NB4 (cell line): ENCODE measurements around the gene SV2C.

Experiments used
- DNase-seq: peaks from one replicate; pipeline ENCODE4 v3.0.0; 2010; ENCODE audit warnings: low read depth
- H3K4me3 ChIP-seq: one replicate; pipeline ENCODE4 v1.5.1; 2011; ENCODE audit warnings: mild to moderate bottlenecking, low read depth, low read length, moderate library complexity
- MYC ChIP-seq: IDR thresholded peaks from 2 replicates; pipeline ENCODE4 v1.6.1; 2011; ENCODE audit warnings: low read depth, low read length
- POLR2A ChIP-seq: IDR thresholded peaks from 2 replicates; pipeline ENCODE4 v1.6.1; 2011; ENCODE audit warnings: mild to moderate bottlenecking; ENCODE audit not compliant: insufficient read length; ENCODE audit errors: extremely low read depth
- TF ChIP-seq, protein P1 (sequence below): IDR thresholded peaks from 2 replicates; pipeline ENCODE4 v1.6.1; 2011; ENCODE audit warnings: low read depth, low read length
- TF ChIP-seq, protein P2 (sequence below): IDR thresholded peaks from one replicate; pipeline ENCODE4 v1.5.1; 2012; ENCODE audit warnings: low read depth, low read length

SV2C gene

DNA sequence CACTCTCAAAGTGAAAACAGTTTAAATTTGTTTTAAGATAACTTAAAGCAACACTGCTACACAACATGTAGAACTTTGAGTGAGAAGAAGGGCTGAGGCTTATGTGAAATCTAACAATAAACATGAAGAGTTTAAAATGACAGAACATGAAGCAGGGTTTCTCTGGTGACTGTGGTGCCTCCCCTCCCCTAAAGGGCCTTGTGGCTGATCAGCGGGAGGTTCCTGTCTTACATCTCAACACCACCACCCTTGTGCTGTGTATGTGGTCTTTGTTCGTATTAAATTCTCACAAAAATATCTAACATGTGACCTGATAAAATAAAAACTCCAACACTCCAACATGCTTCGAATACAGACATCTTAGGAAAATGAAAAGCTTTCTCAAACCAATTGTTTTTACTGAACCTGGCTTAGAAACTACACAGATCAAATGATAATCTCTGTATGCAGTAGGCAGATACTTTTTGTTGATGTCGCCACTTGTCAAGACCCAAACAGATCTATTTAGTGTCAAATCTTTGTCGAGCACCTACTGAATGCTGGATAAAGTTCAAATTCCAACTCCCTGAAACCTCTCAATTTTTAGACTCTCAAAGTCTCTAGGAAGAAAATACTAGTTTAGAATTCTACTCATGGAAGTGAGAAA lies 310.0 kb downstream of the SV2C start:
- no peak overlapping the region for H3K4me3 ChIP-seq
- peak; percentile 70 for DNase-seq
- TF ChIP-seq, protein P1, sequence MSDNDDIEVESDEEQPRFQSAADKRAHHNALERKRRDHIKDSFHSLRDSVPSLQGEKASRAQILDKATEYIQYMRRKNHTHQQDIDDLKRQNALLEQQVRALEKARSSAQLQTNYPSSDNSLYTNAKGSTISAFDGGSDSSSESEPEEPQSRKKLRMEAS: peak; percentile 62; the same call in 1 of the 2 replicates
- TF ChIP-seq MYC (peak; percentile 44; the same call in 1 of the 2 replicates), POLR2A (no peak)

DNA sequence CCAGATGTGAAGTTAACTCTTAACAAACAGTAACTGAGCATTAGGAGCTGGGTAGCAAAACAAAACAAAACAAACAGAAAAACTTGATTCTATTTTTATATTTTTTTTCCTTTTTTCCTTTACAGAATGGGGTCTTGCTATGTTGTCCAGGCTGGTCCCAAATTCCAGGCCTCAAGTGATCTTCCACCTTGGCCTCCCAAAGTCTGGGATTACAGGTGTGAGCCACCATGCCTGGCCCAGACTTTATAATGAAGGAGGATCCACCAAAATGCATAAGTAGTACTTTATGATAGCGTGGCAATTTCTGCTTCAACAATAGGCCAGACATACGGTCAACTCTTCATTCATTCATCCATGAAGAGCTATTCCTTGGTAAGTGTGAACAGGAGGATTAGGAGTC lies 314.0 kb downstream of the SV2C start:
- TF ChIP-seq MYC: no peak
- TF ChIP-seq, protein P1: no peak
- no peak overlapping the region for H3K4me3 ChIP-seq
- no peak for DNase-seq

DNA sequence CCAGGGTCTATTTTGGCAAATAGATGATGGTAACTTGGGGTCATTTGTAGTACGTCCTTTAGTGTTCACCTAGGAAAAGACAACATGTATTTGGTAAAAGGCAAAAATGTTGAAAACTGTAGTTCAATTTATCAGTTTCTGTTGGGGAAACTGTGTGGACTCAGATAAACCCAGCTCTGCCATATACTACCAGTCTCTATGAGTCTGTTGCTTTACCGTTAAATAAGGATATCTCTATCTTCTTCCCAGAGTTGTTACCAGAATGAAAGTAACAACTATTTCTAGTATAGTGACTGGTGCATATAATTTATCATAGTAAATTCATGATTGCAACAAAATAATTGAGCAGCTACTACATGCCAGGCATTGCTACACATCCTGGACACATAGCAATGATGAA lies 316.1 kb downstream of the SV2C start:
- TF ChIP-seq MYC: no peak
- H3K4me3 ChIP-seq: no peak overlapping the region

DNA sequence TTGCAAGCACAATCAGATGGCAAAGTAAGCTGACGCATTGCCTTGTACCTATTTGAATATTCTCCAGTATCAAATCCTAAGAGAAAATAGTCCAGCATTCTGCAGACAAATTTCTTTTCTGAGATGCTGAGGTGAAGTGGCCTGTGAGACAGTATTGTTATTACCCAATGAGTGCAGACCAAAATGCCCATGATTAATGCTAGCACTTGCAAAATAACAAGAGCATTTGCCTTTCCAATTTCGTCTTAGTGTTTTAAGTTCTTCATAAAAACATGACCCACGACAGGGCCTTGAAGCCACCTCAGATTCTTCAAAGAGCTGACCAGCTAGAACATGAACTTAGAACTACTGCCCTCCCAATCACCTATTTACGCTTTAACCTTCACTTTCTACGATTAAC lies 317.3 kb downstream of the SV2C start:
- H3K4me3 ChIP-seq: no peak overlapping the region
- TF ChIP-seq, protein P1: no peak
- TF ChIP-seq, protein P2, sequence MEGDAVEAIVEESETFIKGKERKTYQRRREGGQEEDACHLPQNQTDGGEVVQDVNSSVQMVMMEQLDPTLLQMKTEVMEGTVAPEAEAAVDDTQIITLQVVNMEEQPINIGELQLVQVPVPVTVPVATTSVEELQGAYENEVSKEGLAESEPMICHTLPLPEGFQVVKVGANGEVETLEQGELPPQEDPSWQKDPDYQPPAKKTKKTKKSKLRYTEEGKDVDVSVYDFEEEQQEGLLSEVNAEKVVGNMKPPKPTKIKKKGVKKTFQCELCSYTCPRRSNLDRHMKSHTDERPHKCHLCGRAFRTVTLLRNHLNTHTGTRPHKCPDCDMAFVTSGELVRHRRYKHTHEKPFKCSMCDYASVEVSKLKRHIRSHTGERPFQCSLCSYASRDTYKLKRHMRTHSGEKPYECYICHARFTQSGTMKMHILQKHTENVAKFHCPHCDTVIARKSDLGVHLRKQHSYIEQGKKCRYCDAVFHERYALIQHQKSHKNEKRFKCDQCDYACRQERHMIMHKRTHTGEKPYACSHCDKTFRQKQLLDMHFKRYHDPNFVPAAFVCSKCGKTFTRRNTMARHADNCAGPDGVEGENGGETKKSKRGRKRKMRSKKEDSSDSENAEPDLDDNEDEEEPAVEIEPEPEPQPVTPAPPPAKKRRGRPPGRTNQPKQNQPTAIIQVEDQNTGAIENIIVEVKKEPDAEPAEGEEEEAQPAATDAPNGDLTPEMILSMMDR: no peak
- TF ChIP-seq MYC (no peak), POLR2A (no peak)
- DNase-seq: peak; percentile 54

More for the DNA sequence above, 316.1 kb downstream of the SV2C start:
- no peak for DNase-seq

DNA sequence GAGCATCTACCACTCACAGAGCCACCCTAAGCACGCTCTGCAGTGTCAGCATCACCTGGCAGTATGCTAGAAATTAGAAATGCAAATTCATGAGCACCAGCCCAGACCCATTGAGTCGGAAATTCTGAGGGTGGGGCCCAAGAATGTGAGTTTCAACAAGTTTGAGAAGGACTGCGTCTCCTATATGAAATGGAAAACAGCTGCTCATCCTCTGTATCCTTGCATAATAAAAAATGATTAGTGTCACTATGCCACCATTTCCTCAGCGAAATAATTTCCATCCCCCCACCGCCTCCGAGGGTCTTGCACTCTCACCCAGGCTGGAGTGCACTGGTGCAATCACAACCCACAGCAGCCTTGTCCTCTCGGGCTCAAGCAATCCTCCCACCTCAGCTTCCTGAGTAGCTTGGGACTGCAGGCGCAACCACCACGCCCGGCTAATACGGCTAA lies 318.6 kb downstream of the SV2C start:
- TF ChIP-seq POLR2A (no peak), MYC (no peak)
- TF ChIP-seq, protein P2: no peak
- TF ChIP-seq, protein P1: no peak

DNA sequence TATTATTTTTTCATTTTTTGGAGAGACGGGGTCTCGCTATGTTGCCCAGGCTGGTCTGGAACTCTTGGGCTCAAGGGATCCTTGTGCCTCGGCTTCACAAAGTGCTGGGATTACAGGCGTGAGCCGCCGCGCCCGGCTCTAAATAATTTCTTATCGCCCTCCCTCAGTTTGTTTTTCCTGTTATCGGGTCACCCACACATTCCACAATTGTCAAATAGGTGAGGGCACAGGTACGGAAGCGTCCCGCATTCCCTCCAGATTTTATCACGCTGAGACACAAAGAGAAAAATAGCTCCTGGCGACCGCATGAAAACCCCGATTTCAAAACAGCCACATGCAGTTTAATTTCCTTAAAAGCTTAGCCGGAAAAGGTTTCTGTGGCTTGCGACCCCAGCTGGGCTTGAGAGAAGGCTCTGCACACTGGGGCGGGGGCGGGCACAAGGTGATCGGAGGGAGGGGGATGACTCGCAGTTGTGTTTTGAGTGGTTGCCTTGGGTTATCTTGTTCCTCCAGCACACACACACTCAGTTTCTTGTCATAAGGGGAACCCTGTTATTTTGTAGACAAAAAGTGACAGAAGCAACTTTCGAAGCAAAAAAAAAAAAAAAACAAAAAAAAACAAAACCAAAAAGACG lies 319.2 kb downstream of the SV2C start:
- TF ChIP-seq, protein P1: peak; percentile 76
- TF ChIP-seq POLR2A (no peak), MYC (0 out of 2 replicates have a peak, but pooled peaks have one; percentile 67)
- H3K4me3 ChIP-seq: peak overlapping the region; percentile 44
- DNase-seq: peak; percentile 98

More for the DNA sequence above, 318.6 kb downstream of the SV2C start:
- H3K4me3 ChIP-seq: peak overlapping the region; percentile 44
- peak; percentile 85 for DNase-seq

DNA sequence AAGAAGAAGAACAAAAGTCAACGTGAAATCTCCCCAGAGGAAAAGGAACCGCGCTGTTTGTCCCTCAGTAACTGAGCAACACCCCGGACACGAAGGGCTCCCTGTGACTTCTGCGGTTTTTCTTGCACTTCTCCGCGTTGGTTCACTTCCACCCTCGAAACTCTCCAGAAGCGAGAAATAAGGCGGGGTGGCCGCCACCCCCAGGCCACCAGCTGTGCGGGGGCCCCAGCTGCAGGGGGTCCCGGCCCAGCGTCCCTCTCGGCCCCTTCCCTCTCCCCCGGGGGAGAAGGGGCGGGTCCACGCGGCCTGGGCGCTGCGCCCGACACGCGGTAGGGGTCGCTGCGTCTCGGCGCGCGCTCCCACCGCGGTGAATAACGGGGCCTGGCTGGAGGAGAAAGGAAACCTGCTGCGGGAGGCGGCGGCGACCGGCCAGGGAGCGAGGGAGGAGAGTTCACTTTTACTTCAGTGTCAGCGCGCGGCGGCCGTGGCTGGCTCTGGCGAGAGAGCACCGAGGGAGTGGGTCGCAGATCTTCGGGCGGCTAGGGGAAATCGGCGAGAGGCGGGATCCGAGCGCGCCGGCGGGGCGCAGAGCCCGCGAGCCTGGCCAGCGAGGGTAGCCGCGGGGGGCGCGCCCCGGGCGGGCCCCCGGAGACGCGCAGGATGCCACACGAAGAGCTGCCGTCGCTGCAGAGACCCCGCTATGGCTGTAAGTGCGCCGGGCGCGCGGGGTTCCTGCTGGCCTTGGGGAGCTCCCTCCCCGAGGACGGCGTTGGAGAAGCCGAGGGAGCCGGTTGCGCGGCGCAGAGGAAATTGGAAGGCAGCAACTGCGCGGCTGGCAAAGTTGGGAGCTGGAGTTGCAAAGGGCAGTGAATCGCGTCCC lies 319.9 kb downstream of the SV2C start, which contains the start of gene IQGAP2:
TSS of gene IQGAP2 (plus strand) at position 400 of the 880 bp plus-strand sequence. CDS start at position 661, 261 bp downstream.
- H3K4me3 ChIP-seq: peak within 1 kb of the TSS; percentile 84
- TF ChIP-seq, protein P2: peak; percentile 64
- TF ChIP-seq MYC (peak; percentile 91), POLR2A (peak; percentile 57)
- TF ChIP-seq, protein P1: peak; percentile 89
- DNase-seq: peak; percentile 98
